Umbilical cord (tissue), 2 donors: Measurements from ENCODE around the gene APELA. TPM values are rescaled to one million over a fixed set of nuclear protein-coding genes. Genes with fewer than 3 reads are reported as not detected.
A peak's percentile ranks its signal among the peaks of the same experiment; 100 is the strongest.
"Not testable (repeated sequence)": the region's sequence is repeated elsewhere in the genome, so short reads cannot be mapped to it uniquely, and the experiment has no call there.

Experiments
- DNase-seq: peaks from one replicate; pipeline ENCODE4 v3.0.0-alpha.2; 2015; ENCODE audit warnings: low spot score
- total RNA-seq: library from RNA; depleted of rRNA; stranded (reverse); fragments of >200 nt; gene quantifications from one replicate; pipeline ENCODE4 v1.2.3, GENCODE V29; 2014; ENCODE audit warnings: low replicate concordance; ENCODE audit not compliant: insufficient read depth

APELA gene
- total RNA-seq, 1 donor from 2014 or later, result 2.2 TPM

DNA sequence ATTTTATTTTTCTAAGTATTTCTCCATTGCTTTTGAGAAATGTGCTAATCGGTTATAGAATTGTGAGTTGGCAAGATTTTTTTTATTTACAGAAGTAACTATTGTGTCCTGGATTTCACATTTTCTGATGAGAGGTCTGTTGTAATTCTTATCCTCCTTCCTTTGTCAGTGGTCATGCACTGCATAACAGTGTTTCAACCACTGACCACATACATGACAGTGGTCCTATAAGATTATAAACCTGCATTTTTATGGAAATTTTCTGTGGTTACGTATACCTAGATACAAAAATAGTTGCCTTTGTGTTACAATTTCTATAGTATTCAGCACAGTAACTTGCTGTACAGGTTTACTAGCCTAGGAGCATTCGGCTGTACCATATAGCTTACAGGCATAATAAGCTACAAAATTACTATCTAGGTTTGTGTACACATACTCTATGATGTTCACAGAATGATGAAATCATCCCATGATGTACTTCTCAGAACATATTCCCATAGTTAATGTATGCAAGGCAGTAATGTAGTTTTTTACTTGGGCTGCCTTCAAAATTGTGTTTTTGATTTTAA is 47.8 kb downstream of the APELA start:
- no peak for DNase-seq

DNA sequence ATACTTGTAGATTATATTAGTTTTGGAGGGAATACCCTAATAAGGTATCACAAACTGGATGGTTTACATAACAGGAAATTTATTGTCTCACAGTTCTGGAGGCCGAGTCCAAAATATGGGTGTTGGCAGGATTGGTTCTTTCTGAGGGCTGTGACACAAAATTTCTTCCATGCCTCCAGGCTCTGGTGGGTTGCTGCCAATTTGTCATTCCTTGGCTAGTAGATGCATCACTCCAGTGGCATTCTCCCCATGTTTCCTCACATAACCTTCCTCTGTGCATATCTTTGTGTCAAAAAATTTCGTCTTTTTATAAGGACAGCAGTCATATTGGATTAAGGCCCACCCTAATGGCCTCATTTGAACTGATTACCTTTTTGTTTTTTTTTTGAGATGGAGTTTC is 49.3 kb downstream of the APELA start:
- no peak for DNase-seq

GRCh38 chr4:164927101-164927500 is 50.1 kb downstream of the APELA start:
- DNase-seq, result not testable (repeated sequence)

DNA sequence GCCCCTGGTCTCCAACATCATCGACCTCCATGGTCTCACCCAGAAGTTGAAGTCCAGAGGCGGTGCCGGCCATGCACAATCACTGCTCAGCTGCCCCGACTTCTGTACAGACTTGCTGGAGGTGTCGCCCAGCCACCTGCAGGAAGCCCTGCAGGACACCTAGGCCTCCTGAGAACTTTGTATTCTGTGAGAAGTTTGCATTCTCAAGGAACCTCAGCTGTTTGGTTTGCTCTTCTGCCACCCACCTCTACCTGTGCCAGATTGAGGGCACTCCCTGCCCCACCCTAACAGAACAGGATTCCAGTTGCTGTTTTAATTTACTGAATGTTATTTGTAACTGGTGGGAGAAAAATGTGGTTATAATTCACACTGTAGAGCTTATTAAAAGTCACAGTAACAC is 53.7 kb downstream of the APELA start:
- no peak for DNase-seq

- DNase-seq, result no peak
Measured at GRCh38 chr4:164931551-164932324, 54.8 kb downstream of the APELA start.

DNA sequence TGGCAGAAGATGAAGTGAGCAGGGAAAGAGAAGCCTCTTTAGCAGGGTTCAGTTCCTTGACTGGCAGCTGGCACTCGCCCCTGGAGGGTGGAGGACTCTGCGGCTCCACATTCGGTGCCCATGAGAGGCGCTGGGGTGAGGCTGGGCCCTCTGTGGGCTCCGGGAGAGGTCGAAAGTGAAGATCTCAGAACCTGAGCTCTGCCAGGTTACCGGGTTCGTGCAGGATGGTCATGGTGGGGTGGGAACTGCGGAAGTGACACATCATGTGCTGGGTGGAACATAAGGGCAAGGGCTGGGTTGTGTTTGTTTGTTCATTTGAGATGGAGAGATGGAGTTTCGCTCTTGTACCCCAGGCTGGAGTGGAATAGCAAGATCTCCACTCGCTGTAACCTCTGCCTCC is 56.3 kb downstream of the APELA start:
- DNase-seq, result no peak

DNA sequence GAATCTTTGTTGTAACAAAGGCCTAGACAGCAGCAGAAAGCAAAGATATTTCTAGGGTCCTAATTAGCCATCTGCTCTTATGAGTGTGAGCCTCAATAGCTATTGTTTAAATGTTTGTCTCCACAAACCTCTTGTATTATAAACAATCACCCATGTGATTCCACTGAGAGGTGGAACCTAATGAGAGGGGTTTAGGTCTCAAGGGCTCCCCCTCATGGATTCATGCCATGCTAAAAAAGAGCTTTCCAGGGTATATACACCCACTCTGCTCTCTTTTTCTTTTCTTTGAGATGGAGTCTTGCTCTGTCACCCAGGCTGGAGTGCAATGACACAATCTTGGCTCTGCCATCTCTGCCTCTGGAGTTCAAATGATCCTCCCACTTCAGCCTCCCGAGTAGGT is 58.4 kb downstream of the APELA start:
- DNase-seq, result no peak

DNA sequence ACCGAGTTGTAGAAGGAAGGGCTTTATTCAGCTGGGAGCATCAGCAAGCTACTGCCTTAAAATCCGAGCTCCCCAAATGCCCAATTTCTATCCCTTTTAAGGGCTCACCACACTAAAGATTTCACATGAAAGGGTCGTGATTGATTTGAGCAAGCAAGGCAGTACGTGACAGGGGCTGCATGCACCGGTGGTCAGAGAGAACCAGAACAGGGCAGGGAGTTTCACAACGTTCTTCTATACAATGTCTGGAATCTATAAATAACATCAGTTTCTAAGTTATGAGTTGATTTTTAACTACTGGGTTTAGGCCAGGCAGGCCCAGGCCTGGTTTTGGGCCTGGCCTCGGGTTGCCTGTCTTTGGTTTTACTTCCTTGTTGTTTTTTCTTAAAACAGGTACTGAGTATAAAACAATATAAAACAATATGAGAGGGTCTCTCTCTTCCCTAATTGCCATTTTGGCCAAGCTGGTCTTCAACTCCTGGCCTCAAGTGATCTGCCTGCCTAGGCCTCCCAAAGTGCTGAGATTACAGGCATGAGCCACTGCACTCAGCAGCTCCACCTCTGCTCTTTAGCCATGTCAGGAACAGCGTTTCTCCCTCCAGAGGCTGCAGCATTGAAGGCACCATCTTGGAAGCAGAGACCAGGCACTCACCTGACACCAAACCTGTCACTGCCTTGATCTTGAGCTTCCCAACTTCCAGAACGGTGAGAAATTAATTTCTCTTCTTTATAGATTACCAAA is 59.1 kb downstream of the APELA start:
- DNase-seq, result not testable (repeated sequence)

DNA sequence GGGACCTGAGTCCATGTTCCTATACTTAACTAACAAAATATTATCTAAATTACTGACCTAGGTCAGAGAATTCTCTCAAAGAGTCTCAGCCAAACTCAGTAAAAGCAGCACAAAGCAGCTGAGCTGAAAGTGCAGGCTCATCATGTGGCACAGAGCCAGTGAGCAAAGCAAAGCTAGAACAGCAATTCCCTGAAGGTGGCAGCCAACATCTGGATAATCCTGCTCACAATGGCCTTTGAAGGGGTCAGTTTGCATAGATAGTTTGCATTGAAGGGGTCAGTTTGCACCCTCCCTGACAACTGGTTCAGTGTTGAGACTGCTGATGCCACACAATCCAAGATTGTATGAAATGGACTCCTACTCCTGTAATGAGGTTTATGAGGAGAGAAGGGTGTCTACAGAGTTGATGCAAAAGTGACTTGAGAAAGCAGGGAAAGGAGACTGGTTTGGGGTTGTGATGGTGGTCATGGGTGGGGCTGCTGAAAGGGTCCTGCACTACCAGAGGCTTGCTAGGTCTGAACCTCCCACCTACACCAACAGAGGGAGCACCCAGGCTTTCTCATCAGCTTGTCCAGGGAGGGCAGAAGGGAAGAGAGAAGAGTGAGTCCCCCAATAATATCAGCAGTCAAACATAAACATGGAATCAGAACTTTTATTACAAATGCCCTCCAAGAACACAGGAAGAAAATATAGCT is 60.7 kb downstream of the APELA start:
- peak; percentile 81 for DNase-seq

- DNase-seq, result peak; percentile 36
Measured at GRCh38 chr4:164943192-164943591, 66.2 kb downstream of the APELA start.

DNA sequence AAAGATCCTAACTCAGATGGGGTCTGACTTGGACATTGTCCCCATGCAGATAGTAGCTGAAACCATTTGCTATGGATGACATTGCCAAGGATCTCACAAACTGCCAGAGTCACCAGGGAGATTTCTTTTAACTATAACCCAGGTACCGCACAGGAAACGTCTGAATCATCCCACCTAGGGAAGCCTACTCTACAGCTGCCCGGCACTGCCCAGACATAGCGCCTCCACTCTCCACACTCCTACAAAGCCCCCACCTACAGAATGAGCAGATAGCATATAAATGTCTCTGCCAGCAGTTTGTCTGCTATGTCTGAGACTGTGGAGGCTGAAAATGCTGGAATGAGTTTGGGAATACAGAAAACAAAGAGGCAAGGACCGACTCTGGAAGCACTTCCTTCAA is 68.2 kb downstream of the APELA start:
- DNase-seq, result no peak

DNA sequence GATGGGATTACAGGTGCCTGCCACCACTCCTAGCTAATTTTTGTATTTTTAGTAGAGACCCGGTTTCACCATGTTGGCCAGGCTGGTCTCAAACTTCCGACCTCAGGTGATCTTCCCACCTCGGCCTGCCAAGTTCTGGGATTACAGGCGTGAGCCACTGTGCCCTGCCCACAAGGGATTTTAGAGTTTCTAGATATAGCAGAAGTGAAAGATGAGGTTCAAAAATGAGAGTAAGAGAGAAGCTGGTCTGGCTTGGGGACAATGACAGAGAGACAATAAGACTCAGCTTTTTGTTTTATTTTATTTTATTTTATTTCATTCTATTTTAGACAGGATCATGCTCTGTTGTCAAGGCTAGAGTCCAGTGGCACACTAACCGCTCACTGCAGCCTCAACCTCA is 69.8 kb downstream of the APELA start:
- DNase-seq, result no peak

Other genes with a start within 250 kb of the APELA start
- gene SMIM31, start 123.0 kb upstream of the APELA start, total RNA-seq, result 3.6 TPM
- gene TRIM61, start 100.5 kb downstream of the APELA start, total RNA-seq, result 12.3 TPM
- 2.2 TPM for gene TRIM60, start 154.8 kb downstream of the APELA start, total RNA-seq
- 1.2 TPM for gene TRIM75, start 176.7 kb downstream of the APELA start, total RNA-seq
- 12.5 TPM for gene TMEM192, start 235.7 kb downstream of the APELA start, total RNA-seq